ENCODE measurements around the gene TMEM69. TPM values are rescaled to one million over a fixed set of nuclear protein-coding genes. Genes with fewer than 3 reads are reported as not detected.

Gene TMEM69
- polyA plus RNA-seq, 3 donors: 27.6 to 43.4 (median 36.2) TPM

DNA sequence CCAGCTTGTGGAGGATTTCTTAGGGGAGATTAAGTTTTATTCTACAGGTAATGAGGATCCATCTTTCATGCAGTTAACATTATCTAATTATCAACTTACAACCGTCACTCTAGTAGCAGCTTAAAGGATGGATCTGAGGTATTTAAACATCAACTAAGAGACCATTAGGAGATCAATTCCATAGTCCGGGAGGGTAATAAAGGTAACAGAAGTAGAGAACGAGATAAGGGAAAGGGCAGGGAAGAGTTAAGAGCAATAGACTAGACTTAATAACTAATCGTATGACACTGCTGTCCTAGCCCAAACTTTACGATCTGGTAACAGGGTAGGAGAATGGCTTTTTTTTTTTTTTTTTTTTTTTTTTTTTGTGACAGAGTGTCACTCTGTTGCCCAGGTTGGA is 44.7 kb upstream of the TMEM69 start:
- no peak overlapping the region for H3K4me3 Mint-ChIP-seq
- intact Hi-C loops (cut with micrococcal nuclease): no loop called here
- peaks cover 40 to 44% of the 10 kb centered on the region in 2 donors for H3K36me3 Mint-ChIP-seq
- no peaks in the 10 kb centered on the region for H3K27me3 Mint-ChIP-seq (ENCODE audit: low read depth in 3 of 3)
- Histone ChIP-seq H4K20me1 (ENCODE audit: insufficient read depth, low read length) (peaks cover 81% of the 10 kb centered on the region), H3K9me3 (replicated peaks in 1 of 2; ENCODE audit: control insufficient read depth in 1 of 2, insufficient read depth in 1 of 2, low read length in 2 of 2) (no peaks in the 10 kb centered on the region), H3K27ac (ENCODE audit: low read depth in 1 of 2, low read length in 2 of 2) (no peak overlapping the region), H3K79me2 (ENCODE audit: insufficient read depth, low read length) (peaks cover 39% of the 10 kb centered on the region), H3K4me3 (replicated peaks in 1 of 3; ENCODE audit: low read depth in 2 of 3, low read length in 3 of 3) (no peak overlapping the region), H3K4me2 (replicated peaks; ENCODE audit: extremely low read depth, low read length, poor library complexity, severe bottlenecking) (no peak overlapping the region), H3K36me3 (replicated peaks in 1 of 2; ENCODE audit: control insufficient read depth in 1 of 2, insufficient read depth in 2 of 2, low read length in 2 of 2) (peaks cover 45 to 82% of the 10 kb centered on the region in 2 donors), H3K27me3 (ENCODE audit: control insufficient read depth in 2 of 2, insufficient read depth in 2 of 2, low read length in 2 of 2) (no peaks in the 10 kb centered on the region), H3K9ac (ENCODE audit: insufficient read depth, low read length, poor library complexity, severe bottlenecking) (no peak overlapping the region), H2AFZ (ENCODE audit: insufficient read depth, low read depth, low read length, poor library complexity, severe bottlenecking) (no peak overlapping the region), H3K4me1 (ENCODE audit: control insufficient read depth in 1 of 2, insufficient read depth in 2 of 2, low read length in 2 of 2) (peaks cover 7 to 8% of the 10 kb centered on the region in 2 donors)
- DNase-seq: no peak
- no CpG with 5 or more reads among the region's 5 CpGs for WGBS (ENCODE audit: insufficient coverage)
- no peak overlapping the region for H3K27ac Mint-ChIP-seq
- H3K9me3 Mint-ChIP-seq: no peaks in the 10 kb centered on the region
- TF ChIP-seq, protein P1, sequence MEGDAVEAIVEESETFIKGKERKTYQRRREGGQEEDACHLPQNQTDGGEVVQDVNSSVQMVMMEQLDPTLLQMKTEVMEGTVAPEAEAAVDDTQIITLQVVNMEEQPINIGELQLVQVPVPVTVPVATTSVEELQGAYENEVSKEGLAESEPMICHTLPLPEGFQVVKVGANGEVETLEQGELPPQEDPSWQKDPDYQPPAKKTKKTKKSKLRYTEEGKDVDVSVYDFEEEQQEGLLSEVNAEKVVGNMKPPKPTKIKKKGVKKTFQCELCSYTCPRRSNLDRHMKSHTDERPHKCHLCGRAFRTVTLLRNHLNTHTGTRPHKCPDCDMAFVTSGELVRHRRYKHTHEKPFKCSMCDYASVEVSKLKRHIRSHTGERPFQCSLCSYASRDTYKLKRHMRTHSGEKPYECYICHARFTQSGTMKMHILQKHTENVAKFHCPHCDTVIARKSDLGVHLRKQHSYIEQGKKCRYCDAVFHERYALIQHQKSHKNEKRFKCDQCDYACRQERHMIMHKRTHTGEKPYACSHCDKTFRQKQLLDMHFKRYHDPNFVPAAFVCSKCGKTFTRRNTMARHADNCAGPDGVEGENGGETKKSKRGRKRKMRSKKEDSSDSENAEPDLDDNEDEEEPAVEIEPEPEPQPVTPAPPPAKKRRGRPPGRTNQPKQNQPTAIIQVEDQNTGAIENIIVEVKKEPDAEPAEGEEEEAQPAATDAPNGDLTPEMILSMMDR (IDR thresholded peaks at IDR 0.05): no peak
- H3K4me1 Mint-ChIP-seq: peaks cover 13% of the 10 kb centered on the region

DNA sequence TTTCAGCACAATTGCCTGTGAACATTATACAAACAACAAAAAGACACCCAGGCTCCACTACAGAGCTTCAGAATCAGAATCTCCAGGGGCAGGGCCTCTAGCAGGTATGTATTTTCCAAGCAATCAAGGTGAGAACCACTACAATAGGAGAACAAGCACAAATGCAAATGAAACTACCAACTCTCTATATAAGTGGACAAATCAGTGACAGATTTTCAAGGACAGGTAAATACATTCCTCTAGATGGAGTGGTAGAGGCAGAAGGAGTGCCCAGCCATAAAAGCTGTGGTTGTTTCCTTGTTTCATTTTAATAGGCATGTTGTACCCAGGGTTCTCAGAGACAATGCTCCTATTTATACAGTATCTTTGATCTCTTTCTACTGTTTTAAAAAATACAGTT is 44.0 kb upstream of the TMEM69 start:
- no peaks in the 10 kb centered on the region for H3K27me3 Mint-ChIP-seq (ENCODE audit: low read depth in 3 of 3)
- DNase-seq: no peak
- TF ChIP-seq, protein P1 (IDR thresholded peaks at IDR 0.05): no peak
- intact Hi-C loops (cut with micrococcal nuclease): no loop called here
- H3K4me3 Mint-ChIP-seq: no peak overlapping the region
- H3K27ac Mint-ChIP-seq: peak overlapping the region in 1 of 7 donors; percentile 26
- Histone ChIP-seq H3K4me1 (ENCODE audit: control insufficient read depth in 1 of 2, insufficient read depth in 2 of 2, low read length in 2 of 2) (peaks cover 7 to 8% of the 10 kb centered on the region in 2 donors), H4K20me1 (ENCODE audit: insufficient read depth, low read length) (peaks cover 84% of the 10 kb centered on the region), H3K27me3 (ENCODE audit: control insufficient read depth in 2 of 2, insufficient read depth in 2 of 2, low read length in 2 of 2) (no peaks in the 10 kb centered on the region), H2AFZ (ENCODE audit: insufficient read depth, low read depth, low read length, poor library complexity, severe bottlenecking) (no peak overlapping the region), H3K4me3 (replicated peaks in 1 of 3; ENCODE audit: low read depth in 2 of 3, low read length in 3 of 3) (no peak overlapping the region), H3K36me3 (replicated peaks in 1 of 2; ENCODE audit: control insufficient read depth in 1 of 2, insufficient read depth in 2 of 2, low read length in 2 of 2) (peaks cover 42 to 82% of the 10 kb centered on the region in 2 donors), H3K27ac (ENCODE audit: low read depth in 1 of 2, low read length in 2 of 2) (peak overlapping the region in 1 of 2 donors; percentile 1), H3K9me3 (replicated peaks in 1 of 2; ENCODE audit: control insufficient read depth in 1 of 2, insufficient read depth in 1 of 2, low read length in 2 of 2) (no peaks in the 10 kb centered on the region), H3K9ac (ENCODE audit: insufficient read depth, low read length, poor library complexity, severe bottlenecking) (no peak overlapping the region), H3K79me2 (ENCODE audit: insufficient read depth, low read length) (peaks cover 46% of the 10 kb centered on the region), H3K4me2 (replicated peaks; ENCODE audit: extremely low read depth, low read length, poor library complexity, severe bottlenecking) (no peak overlapping the region)
- no peaks in the 10 kb centered on the region for H3K9me3 Mint-ChIP-seq
- H3K36me3 Mint-ChIP-seq: peaks cover 44 to 45% of the 10 kb centered on the region in 2 donors
- H3K4me1 Mint-ChIP-seq: peaks cover 13% of the 10 kb centered on the region

All from CD14-positive monocyte (primary cell).